Bronchial epithelial cell (primary cell): ENCODE measurements around the gene INSYN2B. TPM values are rescaled to one million over a fixed set of nuclear protein-coding genes. Genes with fewer than 3 reads are reported as not detected.

ENCODE experiments used
- DNase-seq: peaks from one replicate; pipeline ENCODE4 v3.0.0-alpha.2; 2010; ENCODE audit warnings: low read depth
- FAIRE-seq: peaks from 2 replicates; lab custom pipeline; 2011; peaks lifted over from hg19 to GRCh38; lab: Jason Lieb, UNC
- H3K27me3 ChIP-seq: 2 replicates; pipeline ENCODE4 v1.5.1; 2011; ENCODE audit warnings: low read length; ENCODE audit not compliant: control insufficient read depth, insufficient read depth
- H3K36me3 ChIP-seq: 2 replicates; pipeline ENCODE4 v1.5.1; 2011; ENCODE audit warnings: low read length; ENCODE audit not compliant: control insufficient read depth, insufficient read depth
- H3K4me3 ChIP-seq: 2 replicates; pipeline ENCODE4 v1.5.1; 2011; ENCODE audit warnings: mild to moderate bottlenecking, low read depth, low read length, control low read depth
- total RNA-seq: library from RNA; depleted of rRNA; stranded (reverse); fragments of >200 nt; gene quantifications from 2 replicates; pipeline ENCODE4 v1.2.1, GENCODE V29; 2014
- TF ChIP-seq, protein P1 (sequence below): IDR thresholded peaks from 2 replicates; pipeline ENCODE4 v1.5.1; 2011; ENCODE audit warnings: mild to moderate bottlenecking, moderate library complexity, low read length, control low read depth, inconsistent platforms; ENCODE audit not compliant: insufficient read depth, severe bottlenecking

The INSYN2B gene
- total RNA-seq, 1 donor from 2014 or later: 0.53 TPM

GRCh38 chr5:169946743-169947295, 33.5 kb downstream of the INSYN2B start:
- no peak overlapping the region for H3K4me3 ChIP-seq
- H3K36me3 ChIP-seq: no peaks in the 10 kb centered on the region
- DNase-seq: no peak
- no peaks in the 10 kb centered on the region for H3K27me3 ChIP-seq
- TF ChIP-seq, protein P1, sequence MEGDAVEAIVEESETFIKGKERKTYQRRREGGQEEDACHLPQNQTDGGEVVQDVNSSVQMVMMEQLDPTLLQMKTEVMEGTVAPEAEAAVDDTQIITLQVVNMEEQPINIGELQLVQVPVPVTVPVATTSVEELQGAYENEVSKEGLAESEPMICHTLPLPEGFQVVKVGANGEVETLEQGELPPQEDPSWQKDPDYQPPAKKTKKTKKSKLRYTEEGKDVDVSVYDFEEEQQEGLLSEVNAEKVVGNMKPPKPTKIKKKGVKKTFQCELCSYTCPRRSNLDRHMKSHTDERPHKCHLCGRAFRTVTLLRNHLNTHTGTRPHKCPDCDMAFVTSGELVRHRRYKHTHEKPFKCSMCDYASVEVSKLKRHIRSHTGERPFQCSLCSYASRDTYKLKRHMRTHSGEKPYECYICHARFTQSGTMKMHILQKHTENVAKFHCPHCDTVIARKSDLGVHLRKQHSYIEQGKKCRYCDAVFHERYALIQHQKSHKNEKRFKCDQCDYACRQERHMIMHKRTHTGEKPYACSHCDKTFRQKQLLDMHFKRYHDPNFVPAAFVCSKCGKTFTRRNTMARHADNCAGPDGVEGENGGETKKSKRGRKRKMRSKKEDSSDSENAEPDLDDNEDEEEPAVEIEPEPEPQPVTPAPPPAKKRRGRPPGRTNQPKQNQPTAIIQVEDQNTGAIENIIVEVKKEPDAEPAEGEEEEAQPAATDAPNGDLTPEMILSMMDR: no peak
- FAIRE-seq: no peak

DNA sequence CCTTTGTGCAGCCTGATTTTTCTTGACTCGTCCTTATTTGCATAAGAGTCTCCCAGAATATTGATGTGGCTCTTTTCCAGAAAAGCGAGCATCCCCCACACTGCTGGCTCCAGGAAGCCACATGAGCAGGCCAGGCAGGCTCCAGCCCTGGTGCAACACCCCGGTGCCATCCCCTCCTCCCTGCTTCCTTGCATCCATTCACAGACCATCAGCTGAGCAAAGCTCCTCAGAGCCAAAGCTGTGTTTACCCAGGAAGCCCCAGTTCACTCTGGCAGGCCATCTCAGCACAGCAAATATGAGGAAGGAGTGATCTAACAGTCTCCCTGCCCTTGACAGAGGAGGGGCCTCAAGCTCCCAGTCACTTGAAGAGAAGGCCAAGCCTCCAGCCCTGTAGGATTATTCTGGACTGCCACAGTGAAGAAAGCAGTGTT, 34.4 kb downstream of the INSYN2B start:
- no peak for FAIRE-seq
- DNase-seq: peak; percentile 86
- TF ChIP-seq, protein P1: no peak
- Histone ChIP-seq H3K4me3 (no peak overlapping the region), H3K36me3 (no peaks in the 10 kb centered on the region), H3K27me3 (no peaks in the 10 kb centered on the region)

DNA sequence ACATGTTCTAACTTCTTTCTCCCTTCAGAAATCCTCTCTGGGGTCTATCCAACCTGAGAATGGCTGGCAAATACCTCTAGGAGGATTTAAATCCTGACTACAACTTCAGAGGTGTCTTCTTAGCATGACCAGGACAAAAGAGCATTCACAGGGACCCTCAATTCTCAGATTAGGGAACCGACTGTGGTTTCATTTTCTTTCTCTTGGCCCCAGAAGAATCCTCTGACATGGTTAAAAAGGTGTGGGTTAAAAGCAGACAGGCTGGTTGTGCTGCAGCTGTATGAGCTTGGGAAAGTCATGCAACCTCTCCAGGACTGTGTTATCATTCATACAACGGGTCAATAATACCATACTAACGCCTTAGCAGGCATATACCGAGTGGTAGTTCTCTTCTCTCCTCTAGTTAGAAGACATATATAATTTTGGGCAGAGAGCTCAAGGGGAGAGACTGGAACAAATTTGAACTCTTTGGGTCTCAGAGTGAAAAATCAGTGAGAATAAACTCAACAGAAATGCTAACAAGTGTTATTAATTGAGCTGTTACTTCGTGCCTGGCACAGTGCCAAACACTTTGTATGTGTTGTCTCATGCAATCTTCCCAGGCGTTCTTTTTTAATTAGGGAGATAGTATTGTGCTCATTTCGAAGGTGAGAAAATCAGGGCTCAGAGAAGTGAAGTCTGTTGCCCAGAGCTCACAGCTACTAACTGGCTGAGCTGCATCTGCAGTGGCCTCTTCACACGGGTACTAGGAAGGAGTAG, 35.2 kb downstream of the INSYN2B start:
- Histone ChIP-seq H3K27me3 (no peaks in the 10 kb centered on the region), H3K4me3 (no peak overlapping the region), H3K36me3 (no peaks in the 10 kb centered on the region)
- FAIRE-seq (no peak), DNase-seq (peak; percentile 4)
- TF ChIP-seq, protein P1: no peak

GRCh38 chr5:169944115-169944514, 36.2 kb downstream of the INSYN2B start:
- Histone ChIP-seq H3K4me3 (no peak overlapping the region), H3K27me3 (no peaks in the 10 kb centered on the region), H3K36me3 (no peaks in the 10 kb centered on the region)
- TF ChIP-seq, protein P1: no peak
- FAIRE-seq (no peak), DNase-seq (peak; percentile 66)

DNA sequence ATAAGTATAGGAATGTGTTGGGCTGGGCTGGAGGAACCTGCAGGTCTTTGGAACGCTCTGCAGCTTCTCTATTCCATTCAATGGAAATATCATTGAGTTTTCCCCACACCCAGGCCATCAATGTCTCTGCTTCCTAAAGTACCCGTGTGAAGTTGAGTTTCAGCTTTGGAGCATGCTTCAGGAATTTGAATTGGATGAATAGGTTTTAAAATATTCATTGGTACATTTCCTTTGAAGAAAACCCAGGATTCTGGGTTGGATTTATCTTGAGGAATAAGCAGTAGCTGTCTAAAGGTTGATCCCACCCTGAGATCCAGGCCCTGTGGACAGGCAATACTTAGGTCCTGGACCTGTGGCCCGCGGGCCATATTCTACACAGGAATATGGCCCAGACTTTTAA, 37.3 kb downstream of the INSYN2B start:
- no peaks in the 10 kb centered on the region for H3K27me3 ChIP-seq
- FAIRE-seq (no peak), DNase-seq (no peak)
- H3K4me3 ChIP-seq: no peak overlapping the region
- no peaks in the 10 kb centered on the region for H3K36me3 ChIP-seq
- TF ChIP-seq, protein P1: no peak
